22Rv1 (cell line): Measurements from ENCODE around the gene RPL28.

ENCODE experiments used
- ZFX ChIP-seq: fragments of 450-650 bp; IDR thresholded peaks from 2 replicates; pipeline ENCODE4 v1.6.1; 2017; ENCODE audit warnings: antibody characterized with exemption, borderline replicate concordance
- TF ChIP-seq, protein P1 (sequence below): fragments of 450-650 bp; IDR thresholded peaks from 2 replicates; pipeline ENCODE4 v1.5.1; 2017; ENCODE audit warnings: mild to moderate bottlenecking

DNA sequence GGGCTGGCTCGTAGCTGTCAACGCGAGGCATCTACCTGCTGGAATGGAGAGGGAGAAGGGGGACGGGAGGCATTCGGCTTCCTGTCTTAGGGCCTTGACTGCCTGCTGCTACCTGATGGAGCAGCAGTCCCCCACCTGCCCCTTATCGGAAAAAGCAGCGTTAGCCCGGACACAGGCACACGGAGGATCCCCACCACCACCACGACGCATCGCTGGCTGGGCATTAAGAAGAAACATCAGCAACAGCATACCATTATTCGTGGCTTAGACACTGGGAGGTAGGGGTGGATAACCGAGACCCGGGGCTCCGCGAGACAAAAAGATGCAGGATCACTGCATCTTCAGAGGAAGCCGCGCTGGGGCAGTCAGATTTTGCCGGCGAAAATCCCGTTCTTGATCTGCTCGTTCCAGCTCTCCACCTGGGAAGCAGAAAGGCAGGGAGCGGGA, 32.4 kb upstream of the RPL28 start:
- TF ChIP-seq, protein P1, sequence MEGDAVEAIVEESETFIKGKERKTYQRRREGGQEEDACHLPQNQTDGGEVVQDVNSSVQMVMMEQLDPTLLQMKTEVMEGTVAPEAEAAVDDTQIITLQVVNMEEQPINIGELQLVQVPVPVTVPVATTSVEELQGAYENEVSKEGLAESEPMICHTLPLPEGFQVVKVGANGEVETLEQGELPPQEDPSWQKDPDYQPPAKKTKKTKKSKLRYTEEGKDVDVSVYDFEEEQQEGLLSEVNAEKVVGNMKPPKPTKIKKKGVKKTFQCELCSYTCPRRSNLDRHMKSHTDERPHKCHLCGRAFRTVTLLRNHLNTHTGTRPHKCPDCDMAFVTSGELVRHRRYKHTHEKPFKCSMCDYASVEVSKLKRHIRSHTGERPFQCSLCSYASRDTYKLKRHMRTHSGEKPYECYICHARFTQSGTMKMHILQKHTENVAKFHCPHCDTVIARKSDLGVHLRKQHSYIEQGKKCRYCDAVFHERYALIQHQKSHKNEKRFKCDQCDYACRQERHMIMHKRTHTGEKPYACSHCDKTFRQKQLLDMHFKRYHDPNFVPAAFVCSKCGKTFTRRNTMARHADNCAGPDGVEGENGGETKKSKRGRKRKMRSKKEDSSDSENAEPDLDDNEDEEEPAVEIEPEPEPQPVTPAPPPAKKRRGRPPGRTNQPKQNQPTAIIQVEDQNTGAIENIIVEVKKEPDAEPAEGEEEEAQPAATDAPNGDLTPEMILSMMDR: no peak
- TF ChIP-seq ZFX: no peak
